Measurements from ENCODE around the gene CAND1.

DNA sequence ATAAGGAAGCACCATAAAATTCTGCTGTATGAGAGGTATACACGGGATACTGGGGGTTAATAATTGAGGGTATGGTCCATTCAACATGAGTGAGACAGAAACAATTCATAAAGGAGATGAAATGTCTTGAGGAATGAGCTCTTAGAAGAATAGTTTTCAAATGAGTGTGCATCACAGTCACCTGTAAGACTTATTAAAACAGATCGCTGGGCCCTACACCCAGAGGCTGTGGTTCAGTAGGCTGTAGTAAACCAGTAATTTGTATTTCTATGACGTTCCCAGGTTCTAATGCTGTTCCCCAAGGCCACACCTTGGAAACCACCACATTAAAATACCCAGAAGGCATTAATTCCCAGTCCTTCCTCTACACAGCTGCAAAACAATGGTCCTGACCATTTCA, 49.6 kb downstream of the CAND1 start:
- TF ChIP-seq POLR2A (IDR thresholded peaks at IDR 0.05), result no peak
- TF ChIP-seq, protein P1, sequence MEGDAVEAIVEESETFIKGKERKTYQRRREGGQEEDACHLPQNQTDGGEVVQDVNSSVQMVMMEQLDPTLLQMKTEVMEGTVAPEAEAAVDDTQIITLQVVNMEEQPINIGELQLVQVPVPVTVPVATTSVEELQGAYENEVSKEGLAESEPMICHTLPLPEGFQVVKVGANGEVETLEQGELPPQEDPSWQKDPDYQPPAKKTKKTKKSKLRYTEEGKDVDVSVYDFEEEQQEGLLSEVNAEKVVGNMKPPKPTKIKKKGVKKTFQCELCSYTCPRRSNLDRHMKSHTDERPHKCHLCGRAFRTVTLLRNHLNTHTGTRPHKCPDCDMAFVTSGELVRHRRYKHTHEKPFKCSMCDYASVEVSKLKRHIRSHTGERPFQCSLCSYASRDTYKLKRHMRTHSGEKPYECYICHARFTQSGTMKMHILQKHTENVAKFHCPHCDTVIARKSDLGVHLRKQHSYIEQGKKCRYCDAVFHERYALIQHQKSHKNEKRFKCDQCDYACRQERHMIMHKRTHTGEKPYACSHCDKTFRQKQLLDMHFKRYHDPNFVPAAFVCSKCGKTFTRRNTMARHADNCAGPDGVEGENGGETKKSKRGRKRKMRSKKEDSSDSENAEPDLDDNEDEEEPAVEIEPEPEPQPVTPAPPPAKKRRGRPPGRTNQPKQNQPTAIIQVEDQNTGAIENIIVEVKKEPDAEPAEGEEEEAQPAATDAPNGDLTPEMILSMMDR (IDR thresholded peaks at IDR 0.05), result no peak

Data from Peyer's patch (tissue), 4 donors.